Measurements from ENCODE around the gene DHX15.

Gene DHX15

GRCh38 chr4:24521544-24521943 is 62.8 kb downstream of the DHX15 start:
- H2AK5ac ChIP-seq (ENCODE audit: low read depth, low read length) = no peak overlapping the region
- no peak overlapping the region for H4K91ac ChIP-seq (ENCODE audit: low read depth, low read length, poor library complexity)

DNA sequence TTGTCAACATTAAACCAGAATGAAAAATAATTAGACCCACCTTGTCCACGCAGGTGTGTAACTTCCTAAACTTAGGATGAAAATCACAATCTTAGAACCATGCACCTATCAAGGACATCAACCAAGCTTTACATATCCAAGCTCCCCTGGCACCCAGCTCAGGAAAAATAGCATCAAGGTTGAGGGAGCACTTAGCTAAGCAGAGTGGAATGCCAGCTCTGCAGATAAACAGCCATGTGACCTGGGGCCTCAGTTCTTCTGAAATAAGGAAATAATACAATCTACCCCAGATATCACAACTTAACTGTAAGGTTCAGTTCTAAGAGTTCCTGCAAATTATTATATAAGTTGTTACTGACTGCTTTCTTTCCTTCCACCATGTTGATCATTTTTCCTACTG is 64.7 kb downstream of the DHX15 start:
- no peak overlapping the region for H2BK5ac ChIP-seq (ENCODE audit: low read length)
- WGBS, 2 donors (ENCODE audit: extremely low coverage in 2 of 2, insufficient read length in 2 of 2, insufficient replicate concordance in 1 of 2) = no CpG with 5 or more reads among the region's 1 CpG
- no peak overlapping the region for H3K27ac ChIP-seq (replicated peaks; ENCODE audit: low read length)
- H3K18ac ChIP-seq (ENCODE audit: low read length) = no peak overlapping the region
- no peaks in the 10 kb centered on the region for H3K27me3 ChIP-seq (ENCODE audit: control insufficient read depth in 3 of 3, insufficient read depth in 3 of 3, low read depth in 1 of 3, low read length in 3 of 3)
- H3K9me3 ChIP-seq (replicated peaks in 1 of 2; ENCODE audit: control insufficient read depth in 2 of 2, insufficient read depth in 1 of 2, low read depth in 1 of 2, low read length in 2 of 2) = no peaks in the 10 kb centered on the region
- no peak overlapping the region for H2AK5ac ChIP-seq (ENCODE audit: low read depth, low read length)
- peaks cover 0 to 90% of the 10 kb centered on the region in 2 donors for H3K36me3 ChIP-seq (replicated peaks in 1 of 2; ENCODE audit: control insufficient read depth in 2 of 2, insufficient read depth in 2 of 2, low read length in 2 of 2)
- H2BK120ac ChIP-seq (ENCODE audit: low read depth, low read length) = no peak overlapping the region
- H3K23ac ChIP-seq (ENCODE audit: low read depth, low read length, poor library complexity) = no peak overlapping the region
- no peak overlapping the region for H3K4me3 ChIP-seq (ENCODE audit: low read length in 2 of 2)
- no peak overlapping the region for H3K14ac ChIP-seq (ENCODE audit: low read length)
- H3K4me1 ChIP-seq (ENCODE audit: control insufficient read depth in 2 of 2, insufficient read depth in 1 of 2, low read depth in 1 of 2, low read length in 2 of 2) = no peaks in the 10 kb centered on the region
- H3K4me2 ChIP-seq (ENCODE audit: insufficient read depth, low read length, poor library complexity, severe bottlenecking) = no peak overlapping the region
- H3K79me1 ChIP-seq (ENCODE audit: low read depth, low read length) = no peaks in the 10 kb centered on the region
- no peak overlapping the region for H4K91ac ChIP-seq (ENCODE audit: low read depth, low read length, poor library complexity)
- DNase-seq (ENCODE audit: low spot score) = no peak
- H2AFZ ChIP-seq (ENCODE audit: low read length) = no peak overlapping the region
- H3K4ac ChIP-seq (ENCODE audit: low read length) = no peak overlapping the region
- no peak overlapping the region for H4K8ac ChIP-seq (ENCODE audit: low read depth, low read length)
- no peak overlapping the region for H2BK12ac ChIP-seq (ENCODE audit: low read length)
- H2BK15ac ChIP-seq (ENCODE audit: low read length) = no peak overlapping the region
- no peak overlapping the region for H3K9ac ChIP-seq (ENCODE audit: low read depth, low read length, poor library complexity)

More at GRCh38 chr4:24521544-24521943, 62.8 kb downstream of the DHX15 start:
- no peak overlapping the region for H3K14ac ChIP-seq (ENCODE audit: low read length)
- no peak overlapping the region for H3K23ac ChIP-seq (ENCODE audit: low read depth, low read length, poor library complexity)
- no peak overlapping the region for H3K27ac ChIP-seq (replicated peaks; ENCODE audit: low read length)
- H4K8ac ChIP-seq (ENCODE audit: low read depth, low read length) = no peak overlapping the region
- no CpG with 5 or more reads among the region's 2 CpGs for WGBS, 2 donors (ENCODE audit: extremely low coverage in 2 of 2, insufficient read length in 2 of 2, insufficient replicate concordance in 1 of 2)
- H3K36me3 ChIP-seq (replicated peaks in 1 of 2; ENCODE audit: control insufficient read depth in 2 of 2, insufficient read depth in 2 of 2, low read length in 2 of 2) = peaks cover 0 to 97% of the 10 kb centered on the region in 2 donors
- H3K4me1 ChIP-seq (ENCODE audit: control insufficient read depth in 2 of 2, insufficient read depth in 1 of 2, low read depth in 1 of 2, low read length in 2 of 2) = no peaks in the 10 kb centered on the region
- H3K9ac ChIP-seq (ENCODE audit: low read depth, low read length, poor library complexity) = no peak overlapping the region
- H3K79me1 ChIP-seq (ENCODE audit: low read depth, low read length) = no peaks in the 10 kb centered on the region
- no peaks in the 10 kb centered on the region for H3K9me3 ChIP-seq (replicated peaks in 1 of 2; ENCODE audit: control insufficient read depth in 2 of 2, insufficient read depth in 1 of 2, low read depth in 1 of 2, low read length in 2 of 2)
- H3K4me2 ChIP-seq (ENCODE audit: insufficient read depth, low read length, poor library complexity, severe bottlenecking) = no peak overlapping the region
- H2BK120ac ChIP-seq (ENCODE audit: low read depth, low read length) = no peak overlapping the region
- H2BK5ac ChIP-seq (ENCODE audit: low read length) = no peak overlapping the region
- no peak overlapping the region for H3K18ac ChIP-seq (ENCODE audit: low read length)
- H3K4ac ChIP-seq (ENCODE audit: low read length) = no peak overlapping the region
- DNase-seq (ENCODE audit: low spot score) = no peak
- no peak overlapping the region for H2AFZ ChIP-seq (ENCODE audit: low read length)
- no peak overlapping the region for H2BK12ac ChIP-seq (ENCODE audit: low read length)
- H2BK15ac ChIP-seq (ENCODE audit: low read length) = no peak overlapping the region
- no peaks in the 10 kb centered on the region for H3K27me3 ChIP-seq (ENCODE audit: control insufficient read depth in 3 of 3, insufficient read depth in 3 of 3, low read depth in 1 of 3, low read length in 3 of 3)
- no peak overlapping the region for H3K4me3 ChIP-seq (ENCODE audit: low read length in 2 of 2)

- H4K8ac ChIP-seq (ENCODE audit: low read depth, low read length) = no peak overlapping the region
- no peaks in the 10 kb centered on the region for H3K27me3 ChIP-seq (ENCODE audit: control insufficient read depth in 3 of 3, insufficient read depth in 3 of 3, low read depth in 1 of 3, low read length in 3 of 3)
- no peak overlapping the region for H3K4me2 ChIP-seq (ENCODE audit: insufficient read depth, low read length, poor library complexity, severe bottlenecking)
- H3K4ac ChIP-seq (ENCODE audit: low read length) = no peak overlapping the region
- no peak for DNase-seq (ENCODE audit: low spot score)
- no peak overlapping the region for H4K91ac ChIP-seq (ENCODE audit: low read depth, low read length, poor library complexity)
- no peak overlapping the region for H2BK15ac ChIP-seq (ENCODE audit: low read length)
- H2AFZ ChIP-seq (ENCODE audit: low read length) = no peak overlapping the region
- no peak overlapping the region for H2BK5ac ChIP-seq (ENCODE audit: low read length)
- no peak overlapping the region for H3K23ac ChIP-seq (ENCODE audit: low read depth, low read length, poor library complexity)
- H3K18ac ChIP-seq (ENCODE audit: low read length) = no peak overlapping the region
- peaks cover 0 to 2% of the 10 kb centered on the region in 2 donors for H3K9me3 ChIP-seq (replicated peaks in 1 of 2; ENCODE audit: control insufficient read depth in 2 of 2, insufficient read depth in 1 of 2, low read depth in 1 of 2, low read length in 2 of 2)
- no peak overlapping the region for H3K27ac ChIP-seq (replicated peaks; ENCODE audit: low read length)
- WGBS, 2 donors (ENCODE audit: extremely low coverage in 2 of 2, insufficient read length in 2 of 2, insufficient replicate concordance in 1 of 2) = no CpG with 5 or more reads among the region's 2 CpGs
- no peak overlapping the region for H2AK5ac ChIP-seq (ENCODE audit: low read depth, low read length)
- H3K4me1 ChIP-seq (ENCODE audit: control insufficient read depth in 2 of 2, insufficient read depth in 1 of 2, low read depth in 1 of 2, low read length in 2 of 2) = no peaks in the 10 kb centered on the region
- no peak overlapping the region for H2BK120ac ChIP-seq (ENCODE audit: low read depth, low read length)
- no peaks in the 10 kb centered on the region for H3K79me1 ChIP-seq (ENCODE audit: low read depth, low read length)
- H2BK12ac ChIP-seq (ENCODE audit: low read length) = no peak overlapping the region
- H3K9ac ChIP-seq (ENCODE audit: low read depth, low read length, poor library complexity) = no peak overlapping the region
- H3K4me3 ChIP-seq (ENCODE audit: low read length in 2 of 2) = no peak overlapping the region
- no peak overlapping the region for H3K14ac ChIP-seq (ENCODE audit: low read length)
- peaks cover 2 to 82% of the 10 kb centered on the region in 2 donors for H3K36me3 ChIP-seq (replicated peaks in 1 of 2; ENCODE audit: control insufficient read depth in 2 of 2, insufficient read depth in 2 of 2, low read length in 2 of 2)
Measured at GRCh38 chr4:24517676-24518075, 66.7 kb downstream of the DHX15 start.

DNA sequence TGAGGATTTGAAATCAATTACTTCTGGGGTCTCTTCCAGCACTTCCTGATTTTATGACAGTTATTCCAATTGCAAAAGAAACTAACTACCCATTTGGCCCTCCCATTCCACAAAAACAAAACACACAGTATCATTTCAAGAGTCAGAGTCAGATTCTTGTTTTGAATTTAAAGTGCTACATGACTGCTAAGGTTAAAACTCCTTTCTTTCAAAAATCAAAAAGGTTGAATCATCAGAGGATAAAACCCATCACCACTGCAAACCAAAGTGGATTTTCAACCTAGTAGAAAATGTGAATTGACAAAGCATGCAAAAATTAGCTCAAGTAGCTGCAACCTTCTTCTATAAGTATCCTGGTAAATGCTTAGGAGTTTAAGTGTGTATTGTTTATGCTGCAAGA is 67.4 kb downstream of the DHX15 start:
- no peak overlapping the region for H3K27ac ChIP-seq (replicated peaks; ENCODE audit: low read length)
- no peak overlapping the region for H3K14ac ChIP-seq (ENCODE audit: low read length)
- H4K8ac ChIP-seq (ENCODE audit: low read depth, low read length) = no peak overlapping the region
- H3K23ac ChIP-seq (ENCODE audit: low read depth, low read length, poor library complexity) = no peak overlapping the region
- H3K79me1 ChIP-seq (ENCODE audit: low read depth, low read length) = no peaks in the 10 kb centered on the region
- H3K4me2 ChIP-seq (ENCODE audit: insufficient read depth, low read length, poor library complexity, severe bottlenecking) = no peak overlapping the region
- no peak overlapping the region for H2AFZ ChIP-seq (ENCODE audit: low read length)
- H4K91ac ChIP-seq (ENCODE audit: low read depth, low read length, poor library complexity) = no peak overlapping the region
- no peaks in the 10 kb centered on the region for H3K27me3 ChIP-seq (ENCODE audit: control insufficient read depth in 3 of 3, insufficient read depth in 3 of 3, low read depth in 1 of 3, low read length in 3 of 3)
- H3K4me3 ChIP-seq (ENCODE audit: low read length in 2 of 2) = no peak overlapping the region
- H3K36me3 ChIP-seq (replicated peaks in 1 of 2; ENCODE audit: control insufficient read depth in 2 of 2, insufficient read depth in 2 of 2, low read length in 2 of 2) = peaks cover 2 to 75% of the 10 kb centered on the region in 2 donors
- no peak overlapping the region for H2BK12ac ChIP-seq (ENCODE audit: low read length)
- H2BK120ac ChIP-seq (ENCODE audit: low read depth, low read length) = no peak overlapping the region
- H3K4ac ChIP-seq (ENCODE audit: low read length) = no peak overlapping the region
- H3K9me3 ChIP-seq (replicated peaks in 1 of 2; ENCODE audit: control insufficient read depth in 2 of 2, insufficient read depth in 1 of 2, low read depth in 1 of 2, low read length in 2 of 2) = peaks cover 0 to 2% of the 10 kb centered on the region in 2 donors
- H3K18ac ChIP-seq (ENCODE audit: low read length) = no peak overlapping the region
- H2BK15ac ChIP-seq (ENCODE audit: low read length) = no peak overlapping the region
- H3K4me1 ChIP-seq (ENCODE audit: control insufficient read depth in 2 of 2, insufficient read depth in 1 of 2, low read depth in 1 of 2, low read length in 2 of 2) = no peaks in the 10 kb centered on the region
- no peak overlapping the region for H2AK5ac ChIP-seq (ENCODE audit: low read depth, low read length)
- H2BK5ac ChIP-seq (ENCODE audit: low read length) = no peak overlapping the region
- no peak overlapping the region for H3K9ac ChIP-seq (ENCODE audit: low read depth, low read length, poor library complexity)
- DNase-seq (ENCODE audit: low spot score) = no peak

Data from neuronal stem cell (in vitro differentiated cells).